NCI-H2029 treated with DMSO at 0.1 percent for 48 hours (cell line): Measurements from ENCODE around the gene HK1.

Experiments
- DNase-seq: peaks from one replicate; lab custom pipeline; 2025; lab: John Stamatoyannopoulos, UW

The HK1 gene

GRCh38 chr10:69375307-69376151 is 97.2 kb downstream of the HK1 start:
- DNase-seq: peak; percentile 44

- no peak for DNase-seq
These were observed 98.4 kb downstream of the HK1 start for GRCh38 chr10:69376662-69377061.

GRCh38 chr10:69377191-69377590 is 98.9 kb downstream of the HK1 start:
- no peak for DNase-seq

- DNase-seq: no peak
These were observed 99.6 kb downstream of the HK1 start for GRCh38 chr10:69377933-69378332.

- no peak for DNase-seq
These were observed 101.5 kb downstream of the HK1 start for GRCh38 chr10:69379800-69380199.

GRCh38 chr10:69382382-69383117 is 104.3 kb downstream of the HK1 start:
- no peak for DNase-seq

GRCh38 chr10:69383558-69383957 is 105.3 kb downstream of the HK1 start:
- no peak for DNase-seq

- DNase-seq: no peak
These were observed 106.0 kb downstream of the HK1 start for GRCh38 chr10:69384320-69384719.

- no peak for DNase-seq
These were observed 107.4 kb downstream of the HK1 start for GRCh38 chr10:69385454-69386350.

GRCh38 chr10:69387500-69387899 is 109.2 kb downstream of the HK1 start:
- no peak for DNase-seq

GRCh38 chr10:69388488-69388887 is 110.2 kb downstream of the HK1 start:
- no peak for DNase-seq

GRCh38 chr10:69389827-69390490 is 111.7 kb downstream of the HK1 start:
- no peak for DNase-seq

GRCh38 chr10:69391158-69391557 is 112.9 kb downstream of the HK1 start:
- DNase-seq: peak; percentile 5

- DNase-seq: peak; percentile 20
These were observed 114.2 kb downstream of the HK1 start for GRCh38 chr10:69392481-69393000.

GRCh38 chr10:69394020-69394419 is 115.7 kb downstream of the HK1 start:
- DNase-seq: no peak

GRCh38 chr10:69397972-69398371 is 119.7 kb downstream of the HK1 start:
- DNase-seq: no peak

- no peak for DNase-seq
These were observed 120.2 kb downstream of the HK1 start for GRCh38 chr10:69398466-69398865.

- no peak for DNase-seq
These were observed 122.6 kb downstream of the HK1 start for GRCh38 chr10:69400936-69401335.

GRCh38 chr10:69401416-69401815 is 123.1 kb downstream of the HK1 start:
- DNase-seq: no peak

GRCh38 chr10:69402386-69402785 is 124.1 kb downstream of the HK1 start:
- DNase-seq: no peak

GRCh38 chr10:69403066-69403465 is 124.8 kb downstream of the HK1 start:
- DNase-seq: no peak

GRCh38 chr10:69403519-69403918 is 125.2 kb downstream of the HK1 start:
- no peak for DNase-seq
